Left hindlimb (tissue), 1 donor: ENCODE results near the gene ALG3.

Source experiments
- DNase-seq: peaks from one replicate; pipeline ENCODE4 v3.0.0-alpha.2; 2018

The ALG3 gene

DNA sequence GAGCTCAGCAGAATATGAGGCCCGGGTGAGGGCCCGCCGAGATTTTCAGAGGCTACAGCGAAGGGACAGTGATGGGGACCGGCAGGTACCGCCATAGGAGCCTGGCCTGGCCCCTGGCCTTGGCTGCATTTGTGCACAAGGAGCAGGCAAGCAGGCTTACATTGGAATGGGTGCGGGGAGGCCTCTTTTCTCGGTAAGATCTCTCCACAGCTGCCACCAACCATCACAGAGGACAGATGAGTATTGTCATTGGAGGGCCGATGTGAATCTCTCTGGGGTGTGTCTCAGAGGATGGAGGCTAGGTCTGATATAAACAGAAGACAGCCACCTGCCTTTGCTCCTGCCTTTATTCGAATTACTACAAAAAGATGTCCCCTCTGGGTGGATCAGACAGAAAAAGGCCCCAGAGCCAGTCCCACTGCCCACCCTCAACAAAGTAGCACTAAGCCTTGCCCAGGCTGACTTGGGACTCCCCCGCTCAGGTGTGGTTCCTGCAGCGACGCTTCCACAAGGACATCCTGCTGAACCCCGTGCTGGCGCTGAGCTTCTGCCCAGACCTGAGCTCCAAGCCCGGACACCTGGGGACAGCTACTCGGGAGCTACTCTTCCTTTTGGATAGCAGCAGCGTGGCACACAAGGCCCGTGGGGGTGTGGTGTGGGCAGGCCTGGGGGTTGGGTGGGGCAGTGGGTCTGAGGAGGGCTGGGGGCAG lies 13.9 kb downstream of the ALG3 start:
- DNase-seq: no peak

DNA sequence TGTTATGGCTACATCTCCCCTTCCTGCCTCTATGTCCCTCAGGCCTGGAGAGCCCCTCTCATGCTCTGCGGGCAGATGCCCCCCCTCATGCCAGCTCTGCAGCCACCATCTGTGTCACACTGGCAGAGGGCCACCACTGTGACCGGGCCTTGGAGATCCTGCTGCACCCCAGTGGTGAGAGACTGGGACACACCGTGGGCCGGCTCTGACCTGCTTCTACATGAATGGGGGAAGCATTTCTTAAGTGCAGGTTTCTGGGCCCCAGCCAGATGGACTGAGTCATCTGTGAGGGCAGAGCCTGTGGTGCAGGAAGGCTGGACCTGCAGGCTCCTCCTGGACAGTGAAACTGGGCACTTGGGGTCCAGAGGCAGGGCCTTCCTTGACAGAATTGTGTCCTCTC lies 14.5 kb downstream of the ALG3 start:
- DNase-seq: no peak

DNA sequence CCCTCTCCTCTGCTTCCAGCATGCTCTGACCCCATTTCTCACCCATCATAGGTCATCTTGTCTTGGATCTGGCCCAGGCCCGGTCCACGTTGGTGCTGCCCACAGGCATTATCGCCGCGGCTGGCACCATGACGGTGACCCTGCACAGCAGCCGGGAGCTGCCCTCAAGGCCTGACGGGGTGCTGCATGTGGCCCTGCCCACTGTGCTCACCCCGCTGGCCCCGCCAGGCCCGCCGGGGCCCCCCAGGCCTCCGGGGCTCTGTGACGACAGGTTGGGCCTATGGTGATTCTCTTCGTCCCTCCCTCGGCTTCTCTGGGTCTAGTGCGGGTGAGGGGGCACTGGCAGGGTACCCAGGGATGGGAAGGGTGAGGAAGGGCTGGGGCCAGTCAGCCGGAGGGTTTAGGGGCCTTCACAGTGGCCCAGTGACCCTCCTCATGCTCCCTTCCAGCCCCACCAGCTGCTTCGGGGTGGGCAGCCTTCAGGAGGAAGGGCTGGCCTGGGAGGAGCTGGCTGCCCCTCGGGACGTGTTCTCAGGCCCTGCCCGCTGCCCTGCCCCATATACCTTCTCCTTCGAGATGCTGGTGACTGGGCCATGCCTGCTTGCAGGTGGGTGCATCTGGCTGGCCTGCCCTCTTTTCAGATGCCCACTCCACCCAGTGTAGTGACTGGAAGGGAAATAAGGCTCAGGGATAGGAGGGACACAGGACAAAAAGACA lies 15.5 kb downstream of the ALG3 start:
- DNase-seq: no peak

DNA sequence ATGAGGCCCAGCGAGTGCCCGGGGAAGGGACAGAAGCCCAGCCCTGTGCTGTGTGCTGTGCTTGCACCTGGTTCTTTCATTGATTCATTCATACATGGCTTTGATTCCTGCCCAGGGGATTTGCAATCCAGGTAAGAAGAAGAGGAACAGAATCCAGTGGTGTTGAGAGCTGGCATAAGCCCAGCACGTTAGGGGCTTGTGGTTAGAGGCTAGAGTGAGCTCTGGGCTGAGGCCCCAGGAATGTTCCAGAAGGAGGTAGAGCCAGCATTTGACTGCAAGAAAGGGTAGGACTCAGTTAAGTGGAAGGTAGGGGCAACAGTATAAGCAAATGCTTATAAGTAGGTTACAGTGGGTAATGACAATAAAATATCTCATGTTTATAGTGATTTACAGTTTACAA lies 17.1 kb downstream of the ALG3 start:
- no peak for DNase-seq

DNA sequence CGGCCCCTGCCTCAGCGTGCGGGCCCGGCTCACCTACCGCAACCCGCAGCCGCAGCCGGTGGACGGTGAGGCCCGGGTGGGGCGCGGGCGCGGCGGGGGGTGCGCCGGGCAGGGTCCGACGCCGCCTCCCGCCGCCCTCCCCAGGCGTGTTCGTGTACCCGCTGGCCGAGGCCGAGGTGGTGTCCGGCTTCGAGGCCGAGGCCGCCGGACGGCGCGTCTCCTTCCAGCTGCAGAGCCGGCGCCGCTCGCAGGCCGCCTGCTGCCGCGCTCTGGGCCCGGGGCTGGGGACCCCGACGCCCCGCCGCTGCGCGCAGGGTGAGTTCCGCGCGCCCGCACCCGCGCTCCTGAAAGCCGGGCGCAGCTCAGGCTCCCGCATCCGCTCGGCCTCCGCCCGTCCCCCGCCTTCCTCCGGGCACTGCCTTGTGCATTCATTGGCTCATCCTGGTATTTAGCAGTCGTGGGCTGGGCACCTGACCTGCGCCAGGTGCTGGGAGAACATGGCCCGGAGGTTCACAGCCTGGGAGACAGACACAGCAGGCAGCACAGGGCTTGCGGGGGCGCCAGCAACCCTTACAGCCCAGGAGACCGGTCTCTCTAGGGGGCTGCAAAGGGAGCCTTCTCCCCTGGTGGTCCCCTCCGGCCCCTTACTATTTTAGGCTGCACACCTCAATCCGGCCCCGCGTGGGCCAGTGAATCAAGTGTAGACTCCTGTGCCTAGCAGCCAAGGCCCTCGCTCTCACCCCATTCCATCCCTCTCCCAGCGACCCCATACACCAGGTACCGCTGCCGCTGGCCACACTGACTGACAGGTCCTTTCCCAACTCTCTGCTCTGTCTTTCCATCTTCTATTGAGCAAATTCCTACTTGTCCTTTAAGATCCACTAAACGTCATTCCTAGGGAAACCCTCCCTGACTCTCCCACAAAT lies 17.9 kb downstream of the ALG3 start:
- no peak for DNase-seq

DNA sequence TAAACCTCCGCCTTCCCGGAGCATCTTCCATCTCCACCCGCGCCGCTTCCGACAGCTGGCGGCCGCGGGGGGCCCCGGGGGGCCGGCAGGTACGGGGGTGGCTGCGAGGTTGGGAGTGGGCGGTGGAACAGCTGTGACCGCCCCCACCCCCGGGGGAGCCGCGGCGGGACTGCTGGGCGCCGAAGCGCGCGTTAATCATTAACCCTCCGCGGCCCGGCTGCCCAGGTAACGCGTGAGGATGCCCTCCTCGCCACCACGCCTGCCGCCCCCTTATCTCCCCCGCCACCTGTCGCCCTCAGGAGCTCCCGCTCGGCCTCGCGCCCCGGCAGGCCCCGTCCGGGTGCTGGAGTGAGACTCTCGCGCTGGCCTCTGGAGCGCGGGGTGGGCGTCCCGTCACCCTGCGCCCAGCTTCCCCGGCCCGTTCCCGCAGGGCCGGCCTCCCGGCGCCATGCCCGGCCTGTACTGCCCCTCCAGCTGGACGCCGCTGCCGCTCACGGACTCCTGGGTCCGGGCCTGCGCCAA lies 18.6 kb downstream of the ALG3 start:
- DNase-seq: no peak

DNA sequence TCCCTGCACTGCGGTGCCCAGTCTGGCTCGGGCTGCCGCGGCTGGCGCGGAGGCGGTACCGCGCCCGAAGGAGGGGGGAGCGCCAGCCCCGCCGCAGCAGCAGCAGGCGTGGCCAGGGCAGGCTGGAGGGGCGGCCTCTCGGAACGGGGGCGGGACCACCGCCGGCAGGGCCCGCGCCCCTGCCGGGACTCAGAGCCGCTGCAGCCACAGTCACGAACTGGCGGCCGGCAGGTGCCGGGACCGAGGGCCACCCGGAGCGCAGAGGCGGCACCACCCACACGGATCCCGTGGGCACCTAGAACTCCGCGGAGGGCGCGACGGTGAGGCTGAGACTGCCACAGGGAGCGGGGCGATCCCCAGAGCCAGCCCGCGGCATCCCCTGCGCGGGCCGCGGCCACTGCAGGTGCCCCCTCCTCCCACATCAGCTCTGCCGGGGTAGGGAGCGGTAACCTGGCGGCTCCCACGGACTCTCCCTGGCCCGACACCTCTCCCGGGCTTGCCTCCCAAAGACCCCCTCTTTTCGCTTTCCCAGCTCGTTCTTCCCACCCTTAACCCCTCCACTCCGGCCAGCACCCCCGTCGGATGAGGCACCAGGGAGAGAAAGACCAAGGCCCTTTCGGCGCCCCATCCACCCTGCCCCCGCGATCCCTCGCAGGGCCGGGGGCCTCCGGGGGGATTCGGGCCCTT lies 19.2 kb downstream of the ALG3 start, which contains the start of gene VWA5B2:
Gene VWA5B2, plus strand, starts transcription at position 192 of the 687 bp plus-strand sequence. CDS start 944 bp downstream, outside the sequence.
- DNase-seq: peak; percentile 71

DNA sequence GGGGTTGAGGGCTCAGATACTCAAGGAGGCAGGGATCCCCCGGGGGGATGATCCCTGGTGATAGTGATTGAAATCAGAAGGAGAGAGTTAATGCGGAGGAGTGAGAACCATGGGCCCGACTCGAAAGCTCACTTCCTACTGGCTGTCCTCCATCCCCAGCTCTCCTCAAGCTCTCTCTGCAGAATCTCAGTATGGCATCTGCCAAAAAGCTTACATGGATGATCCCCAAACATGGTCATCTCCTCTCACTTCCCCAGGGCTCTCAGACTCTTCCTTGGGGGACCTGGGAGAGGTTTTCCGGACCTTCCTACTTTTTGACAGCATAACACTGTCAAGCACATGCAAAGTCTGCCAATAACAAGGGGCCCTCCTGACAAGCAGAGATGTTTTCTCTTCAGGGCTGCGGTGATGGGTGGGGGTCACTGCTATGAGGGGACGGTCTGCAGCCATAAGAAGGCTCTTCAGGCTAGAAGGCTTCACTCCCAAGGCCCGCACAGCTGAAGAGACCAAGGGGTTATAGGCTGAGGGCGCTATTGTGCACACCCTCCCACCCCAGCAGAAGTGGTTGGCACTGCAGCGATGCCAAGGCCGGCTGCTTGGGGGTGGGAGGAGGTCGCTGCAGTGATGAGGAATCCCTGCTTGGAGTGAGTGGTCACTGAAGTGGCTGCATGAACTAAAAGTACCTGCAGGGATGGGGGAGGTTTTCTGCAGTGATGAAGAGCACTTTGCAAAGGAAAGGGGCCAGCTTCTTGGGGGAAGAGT lies 20.2 kb downstream of the ALG3 start:
- DNase-seq: no peak

DNA sequence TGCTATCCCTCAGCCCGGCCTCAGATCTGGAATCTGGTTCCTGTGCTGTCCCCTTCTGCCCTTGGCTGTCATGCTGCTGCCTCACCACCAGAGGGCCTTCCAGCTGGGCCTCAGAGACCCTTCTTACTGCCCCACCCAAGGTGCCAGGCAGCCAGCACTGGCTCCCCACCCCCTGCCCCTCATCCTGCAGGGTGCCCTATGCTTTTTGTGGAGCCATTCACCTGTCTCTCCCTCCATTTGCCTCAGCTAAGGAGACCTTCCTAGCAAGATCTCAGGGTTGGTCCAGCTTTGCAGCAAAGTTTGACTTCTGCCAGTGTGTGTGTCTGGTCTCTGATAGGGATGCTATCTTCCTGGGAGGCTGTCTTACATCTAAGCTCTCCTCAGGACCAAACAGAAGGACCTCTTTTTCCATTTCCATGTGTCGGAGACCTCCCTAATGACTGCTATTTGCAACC lies 21.3 kb downstream of the ALG3 start:
- no peak for DNase-seq

DNA sequence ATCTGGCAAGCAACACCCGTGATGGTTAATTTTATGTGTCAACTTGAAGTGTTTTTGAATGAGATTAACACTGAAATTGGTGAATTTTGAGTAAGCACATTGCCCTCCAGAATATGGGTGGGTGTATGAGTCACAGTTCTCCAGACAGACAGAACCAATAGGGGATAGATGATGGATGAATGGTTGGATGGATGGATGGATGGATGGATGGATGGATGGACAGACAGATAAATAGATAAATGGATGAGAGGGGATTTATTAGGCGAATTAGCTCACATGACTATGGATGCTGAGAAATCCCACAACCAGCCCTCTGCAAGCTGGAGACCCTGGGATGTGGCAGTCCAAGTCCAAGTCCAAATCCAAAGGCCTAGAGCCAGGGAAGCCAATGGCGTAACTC lies 24.8 kb downstream of the ALG3 start:
- DNase-seq: no peak

DNA sequence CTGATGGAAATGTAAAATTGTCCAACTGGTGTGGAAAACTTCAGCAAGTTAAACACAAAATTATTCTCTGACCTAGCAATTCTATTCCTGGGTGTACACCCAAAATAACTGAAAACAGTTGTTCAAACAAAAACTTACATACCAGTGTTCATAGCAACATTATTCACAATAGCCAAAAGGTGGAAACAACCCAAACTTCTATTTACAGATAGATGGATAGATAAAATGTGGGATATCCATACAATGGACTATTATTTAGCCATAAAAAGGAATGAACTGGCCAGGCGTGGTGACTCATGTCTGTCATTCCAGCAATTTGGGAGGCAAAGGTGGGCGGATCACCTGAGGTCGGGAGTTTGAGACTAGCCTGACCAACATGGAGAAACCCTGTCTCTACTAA lies 26.2 kb downstream of the ALG3 start:
- DNase-seq: no peak

DNA sequence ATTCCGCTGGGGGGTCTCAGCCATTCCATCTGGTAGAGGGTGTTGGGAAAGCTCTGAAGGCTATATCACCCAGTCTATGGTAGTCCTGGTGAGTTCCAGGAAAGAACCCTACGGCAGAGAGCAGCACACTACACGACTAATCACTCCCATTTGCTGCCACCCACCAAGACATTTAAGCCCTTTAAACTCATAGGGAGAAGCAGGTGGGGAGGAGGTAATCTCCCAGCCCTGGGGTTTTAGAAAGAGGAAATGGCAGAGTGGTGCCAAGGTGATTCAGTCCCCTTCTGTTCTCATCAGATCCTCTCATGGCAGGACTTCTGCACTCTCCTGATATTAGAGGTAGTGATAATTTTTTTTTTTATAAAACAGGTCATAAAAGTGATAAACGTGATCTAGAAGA lies 29.9 kb downstream of the ALG3 start:
- no peak for DNase-seq

DNA sequence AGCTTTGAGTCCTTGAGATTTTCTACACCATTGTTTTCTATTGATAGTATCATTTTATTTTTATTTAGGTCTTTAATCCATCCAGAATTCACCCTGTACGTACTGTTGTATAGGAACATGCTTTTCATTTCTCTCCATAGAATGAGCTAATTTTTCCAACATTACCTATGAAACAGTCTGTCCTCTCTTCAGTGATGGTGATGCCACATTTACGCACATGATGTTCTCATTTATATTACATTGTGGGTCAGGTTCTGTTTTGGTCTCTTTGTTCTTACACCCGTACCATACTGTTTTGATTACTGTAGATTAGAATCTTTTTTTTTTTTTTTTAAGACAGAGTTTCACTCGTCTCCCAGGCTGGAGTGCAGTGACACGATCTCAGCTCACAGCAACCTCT lies 37.0 kb downstream of the ALG3 start:
- DNase-seq: no peak

DNA sequence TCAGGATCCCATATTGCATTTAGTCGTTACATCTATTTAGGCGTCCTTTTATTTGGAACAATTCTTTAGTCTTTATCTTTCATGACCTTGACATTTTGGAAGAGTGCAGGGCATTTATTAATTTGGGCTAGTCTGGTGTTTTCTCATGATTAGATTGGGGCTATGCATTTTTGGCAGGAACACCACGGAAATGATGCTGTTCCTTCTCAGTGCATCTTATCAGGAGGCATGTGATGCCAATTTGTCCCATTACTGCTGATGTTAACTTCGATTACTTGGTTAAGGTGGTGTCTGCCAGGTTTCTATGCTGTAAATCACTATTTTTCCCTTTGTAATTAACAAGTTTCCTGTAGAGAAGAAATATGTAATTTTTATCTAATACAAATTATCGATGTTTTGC lies 37.5 kb downstream of the ALG3 start:
- DNase-seq: no peak

DNA sequence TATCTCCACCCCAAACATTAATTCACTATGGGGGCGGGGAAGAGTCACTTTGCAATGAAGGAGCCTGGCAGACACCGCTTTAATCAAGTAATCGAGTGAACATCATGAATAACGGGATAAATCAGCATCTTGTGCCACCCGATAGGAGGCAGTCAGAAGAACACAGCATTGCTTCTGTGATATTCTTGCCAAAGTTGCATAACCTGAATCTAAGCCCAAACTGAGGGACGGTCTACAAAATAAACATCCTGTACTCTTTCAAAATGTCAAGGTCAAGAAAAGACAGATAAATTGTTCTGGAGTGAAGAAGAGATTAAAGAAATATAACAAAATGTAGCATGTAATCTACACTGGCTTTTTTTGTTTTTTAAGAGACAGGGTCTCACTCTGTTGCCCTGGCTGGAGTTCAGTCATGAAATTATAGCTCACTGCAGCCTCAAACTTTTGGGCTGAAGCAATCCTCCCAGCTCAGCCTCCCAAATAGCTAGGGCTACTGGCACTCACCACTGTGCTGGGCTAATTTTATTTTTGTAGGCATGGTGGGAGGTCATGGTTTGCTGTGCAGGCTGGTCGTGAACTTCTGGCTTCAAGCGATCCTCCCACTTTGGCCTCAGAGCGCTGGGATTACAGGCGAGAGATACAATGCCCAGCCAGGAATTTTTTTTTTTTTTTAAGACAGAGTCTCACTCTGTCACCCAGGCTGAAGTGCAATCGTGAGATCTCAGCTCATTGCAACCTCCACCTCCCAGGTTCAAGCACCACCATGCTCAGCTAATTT lies 39.4 kb downstream of the ALG3 start:
- DNase-seq: no peak

DNA sequence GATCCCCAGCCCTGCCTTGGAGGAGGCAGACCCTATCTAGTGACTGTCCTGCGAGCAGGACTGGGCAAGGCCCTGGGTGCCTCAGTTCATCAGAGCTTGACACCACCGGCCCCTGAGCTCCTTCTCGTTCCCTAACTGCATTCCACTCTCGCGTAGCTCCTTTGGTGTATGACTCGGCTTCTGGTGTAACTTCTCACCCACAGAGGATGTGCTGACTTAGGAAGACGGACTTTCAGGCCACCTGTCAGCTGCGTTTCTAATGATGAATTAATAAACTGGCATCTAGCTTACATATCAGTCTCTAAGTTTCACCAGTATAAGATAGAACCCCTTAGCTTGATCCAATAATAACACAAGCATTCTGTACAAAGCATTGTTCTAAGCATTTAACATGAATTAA lies 45.2 kb downstream of the ALG3 start:
- no peak for DNase-seq

DNA sequence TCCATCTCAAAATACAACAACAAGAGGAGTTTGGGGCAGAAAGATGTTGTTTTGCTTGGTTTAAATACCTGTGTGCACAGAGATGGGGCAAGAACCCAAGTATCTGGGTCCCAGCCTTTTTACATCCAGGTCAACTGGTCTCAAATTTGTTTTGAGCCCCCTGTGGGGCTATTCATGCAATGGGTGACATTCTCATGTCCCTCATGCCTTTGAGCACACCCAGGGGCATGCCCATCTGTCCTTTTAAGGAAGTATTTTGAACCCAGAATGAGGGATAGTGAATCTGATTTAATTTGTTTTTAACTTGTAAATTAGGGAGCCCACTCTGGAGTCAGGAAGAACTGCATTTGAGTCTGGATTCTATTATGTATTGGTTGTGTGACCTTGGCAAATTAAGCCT lies 47.9 kb downstream of the ALG3 start:
- DNase-seq: no peak

DNA sequence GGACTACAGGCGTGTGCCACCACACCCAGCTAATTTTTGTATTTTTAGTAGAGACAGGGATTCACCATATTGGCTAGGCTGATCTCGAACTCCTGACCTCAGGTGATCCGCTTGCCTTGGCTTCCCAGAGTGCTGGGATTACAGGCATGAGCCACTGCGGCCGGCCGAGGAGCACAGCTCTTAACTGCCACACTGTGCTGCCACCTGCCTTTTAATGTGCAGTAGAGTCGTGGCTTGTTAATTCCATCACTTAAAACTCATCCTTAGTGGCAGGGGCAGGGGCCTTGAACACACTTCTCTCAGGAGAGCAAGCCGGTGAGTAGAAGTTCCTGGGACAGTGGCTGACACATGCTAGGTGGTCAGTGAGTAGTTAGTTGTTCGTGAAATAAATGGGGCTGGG lies 50.3 kb downstream of the ALG3 start:
- DNase-seq: no peak

DNA sequence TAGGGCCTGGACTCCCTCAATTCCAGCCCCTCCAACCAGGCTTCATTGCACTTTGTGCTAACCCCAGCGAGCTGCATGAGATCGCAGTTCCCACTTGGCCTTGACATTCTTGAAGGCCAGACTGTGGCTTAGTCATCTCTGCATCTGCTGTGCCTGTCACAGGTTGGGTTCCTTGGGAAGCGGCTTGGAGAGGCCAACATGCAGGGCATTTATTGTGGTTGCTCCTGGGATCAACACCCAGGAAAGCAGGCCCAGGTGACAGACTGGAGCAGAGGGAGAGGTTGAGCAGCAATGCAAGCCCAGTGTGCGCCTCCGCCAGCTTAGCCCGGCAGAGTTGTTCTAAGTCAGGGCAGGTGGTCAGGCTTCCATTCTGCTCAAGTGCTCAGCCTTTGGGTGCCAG lies 52.2 kb downstream of the ALG3 start:
- no peak for DNase-seq

DNA sequence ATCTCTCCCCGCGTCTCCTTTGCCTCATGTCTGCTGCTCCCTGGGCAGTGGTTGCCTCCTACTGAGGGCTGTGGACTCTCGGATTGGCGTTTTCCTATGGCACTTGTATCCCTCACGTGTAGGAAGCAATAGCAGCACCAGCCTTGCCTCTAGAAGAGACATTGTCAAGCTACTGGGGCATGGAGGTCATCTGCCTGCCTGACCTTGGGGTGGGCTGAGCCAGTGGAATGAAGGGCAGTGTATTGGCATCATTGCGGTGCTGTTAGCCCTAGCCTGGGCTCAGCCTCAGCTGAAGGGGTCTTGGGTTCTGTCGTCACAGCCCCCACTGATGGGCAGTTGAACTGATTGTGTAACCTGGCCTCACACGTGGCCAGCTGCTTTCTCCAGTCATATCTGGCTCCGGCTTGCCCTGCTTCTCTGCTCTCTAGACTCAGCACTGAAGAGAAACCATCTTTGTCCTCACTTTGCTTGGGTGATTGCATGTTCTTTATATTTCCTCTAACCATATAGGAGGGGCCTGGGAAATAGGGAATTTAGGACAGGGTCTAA lies 54.7 kb downstream of the ALG3 start:
- DNase-seq: no peak

DNA sequence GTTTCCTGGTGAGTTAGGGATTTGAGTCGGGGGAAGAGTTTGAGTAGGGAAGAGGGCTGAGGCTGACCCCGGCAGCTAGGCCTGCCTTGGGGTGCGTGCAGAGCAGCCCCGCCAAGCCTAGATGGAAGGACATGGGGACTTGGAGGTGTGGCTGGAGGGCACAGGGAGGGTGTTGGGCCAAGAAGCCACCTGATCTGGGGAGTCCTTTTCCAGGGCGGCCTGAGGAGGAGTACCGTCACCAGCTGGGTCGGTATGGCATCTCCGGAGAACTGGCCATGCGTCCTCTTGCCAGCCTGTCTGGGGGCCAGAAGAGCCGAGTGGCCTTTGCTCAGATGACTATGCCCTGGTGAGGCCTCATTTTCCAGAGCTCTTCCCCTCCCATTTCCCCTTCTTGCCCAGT lies 55.9 kb downstream of the ALG3 start:
- no peak for DNase-seq
